Measurements from ENCODE around the gene TBC1D7.

TBC1D7 gene

DNA sequence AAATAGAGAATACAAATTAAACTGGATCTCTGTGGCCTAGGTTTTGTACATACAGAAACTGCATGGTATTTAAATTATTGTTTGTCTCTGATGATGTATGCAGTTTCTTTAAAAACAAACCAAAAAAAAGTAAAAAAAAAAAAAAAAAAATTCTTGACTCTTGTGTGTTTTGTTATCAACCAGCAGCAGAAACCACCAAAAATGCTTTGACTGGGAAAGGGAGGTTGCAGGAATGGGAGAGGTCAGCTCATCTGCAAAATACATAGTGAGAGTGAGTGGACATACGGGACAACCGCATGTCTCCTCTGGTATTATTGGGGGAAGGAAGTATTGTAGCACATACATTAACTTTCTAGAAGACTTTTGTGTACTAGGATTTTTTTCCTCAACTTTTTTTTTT is 38.0 kb downstream of the TBC1D7 start:
- no peak for DNase-seq

GRCh38 chr6:13289789-13290318 is 38.5 kb downstream of the TBC1D7 start:
- DNase-seq, result no peak

DNA sequence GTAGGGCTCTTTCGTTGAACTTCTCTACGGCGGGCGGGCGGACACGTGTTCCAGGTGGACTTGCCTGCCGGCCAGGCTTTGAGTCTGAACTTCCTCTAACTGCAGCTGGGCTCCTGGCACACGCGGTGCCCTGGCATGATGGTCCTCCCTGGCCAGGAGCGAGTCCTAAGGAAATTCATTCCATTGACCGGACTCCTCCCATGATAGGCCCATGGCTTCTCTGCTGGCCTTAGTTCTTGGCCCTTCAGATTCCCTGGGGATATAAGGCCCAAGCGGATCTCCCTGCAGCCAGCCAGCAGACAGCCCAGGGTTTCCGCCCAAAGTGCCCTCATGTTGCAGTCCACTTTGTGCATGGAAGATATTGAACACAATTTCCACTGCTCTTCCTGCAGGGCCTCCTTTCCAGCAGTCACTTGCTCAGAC is 39.4 kb downstream of the TBC1D7 start:
- no peak for DNase-seq

DNA sequence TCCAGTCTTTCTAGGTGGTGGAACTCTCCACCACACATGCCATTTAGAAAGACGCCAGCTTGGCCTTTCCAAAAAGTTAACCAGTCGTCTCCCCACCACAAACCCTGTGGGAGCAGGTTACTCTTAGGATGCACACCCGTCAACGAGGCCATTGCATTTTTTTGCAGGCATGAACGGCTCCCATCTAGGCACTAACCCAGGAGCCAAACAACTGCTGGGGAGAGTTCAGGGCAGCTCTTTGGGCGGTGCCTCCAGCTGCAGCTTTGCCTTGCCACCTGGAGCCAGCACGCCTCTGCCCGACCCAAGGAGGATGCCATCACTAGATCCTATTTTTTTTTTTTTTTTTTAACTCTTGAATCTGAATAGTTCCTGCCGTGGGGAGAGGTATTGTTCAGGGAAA is 39.9 kb downstream of the TBC1D7 start:
- DNase-seq, result no peak

GRCh38 chr6:13287104-13287503 is 41.2 kb downstream of the TBC1D7 start:
- no peak for DNase-seq

DNA sequence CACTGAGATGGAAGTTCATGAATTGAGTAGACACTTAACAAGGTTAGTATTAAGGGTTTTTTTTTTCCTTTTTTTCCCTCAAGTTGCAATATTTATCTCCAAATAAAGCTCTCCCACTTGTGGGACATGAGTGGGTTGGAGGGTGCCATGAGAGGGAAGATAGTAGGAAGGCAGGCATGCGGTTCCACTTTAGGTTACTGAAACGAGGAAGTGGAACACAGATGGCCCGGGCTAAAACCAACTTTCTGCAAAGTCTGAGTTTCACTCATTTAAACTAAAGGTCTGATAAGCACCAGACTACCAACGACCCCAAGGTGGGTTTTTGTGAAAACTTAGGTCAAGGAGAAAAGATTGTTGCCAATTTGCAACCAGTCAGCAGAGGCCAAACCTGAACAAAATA is 42.2 kb downstream of the TBC1D7 start:
- no peak for DNase-seq

DNA sequence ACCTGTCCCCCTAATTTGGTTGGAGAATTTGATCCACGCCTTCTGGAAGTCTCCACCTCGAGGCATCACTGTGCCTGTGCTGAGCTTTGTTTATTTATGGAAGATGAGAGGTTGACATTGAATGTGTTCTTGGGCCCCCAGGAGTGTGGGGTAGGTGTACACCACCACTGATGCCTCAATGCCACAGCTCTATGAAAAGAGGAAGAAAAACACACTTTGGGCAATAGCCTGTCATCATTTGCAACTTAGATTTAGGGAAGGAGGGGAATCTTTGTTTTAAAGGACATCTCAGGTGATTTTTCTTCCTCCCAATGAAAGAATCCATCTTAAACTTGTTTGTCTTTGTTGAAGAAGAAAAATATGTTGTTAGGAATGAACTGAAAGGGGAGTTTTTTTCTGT is 42.6 kb downstream of the TBC1D7 start:
- DNase-seq, result no peak

DNA sequence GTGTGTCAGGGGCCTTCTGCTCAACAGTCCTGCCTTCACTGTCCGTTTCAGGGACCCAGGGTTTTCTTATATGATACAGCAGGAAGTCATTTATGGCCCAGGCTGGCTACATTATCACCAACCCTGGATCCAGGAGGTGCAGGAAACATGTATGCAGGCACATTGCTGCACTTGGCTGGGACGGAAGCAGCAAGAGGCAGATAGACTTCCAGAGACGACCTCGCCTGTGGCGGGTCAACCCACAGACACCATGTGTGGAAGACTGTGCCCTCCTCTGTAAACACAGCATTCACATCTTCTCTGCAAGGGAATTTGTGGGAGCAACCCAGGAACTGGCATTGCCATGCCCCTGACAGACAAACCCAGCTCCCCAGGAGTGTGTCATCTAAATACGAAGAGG is 43.7 kb downstream of the TBC1D7 start:
- DNase-seq, result no peak

DNA sequence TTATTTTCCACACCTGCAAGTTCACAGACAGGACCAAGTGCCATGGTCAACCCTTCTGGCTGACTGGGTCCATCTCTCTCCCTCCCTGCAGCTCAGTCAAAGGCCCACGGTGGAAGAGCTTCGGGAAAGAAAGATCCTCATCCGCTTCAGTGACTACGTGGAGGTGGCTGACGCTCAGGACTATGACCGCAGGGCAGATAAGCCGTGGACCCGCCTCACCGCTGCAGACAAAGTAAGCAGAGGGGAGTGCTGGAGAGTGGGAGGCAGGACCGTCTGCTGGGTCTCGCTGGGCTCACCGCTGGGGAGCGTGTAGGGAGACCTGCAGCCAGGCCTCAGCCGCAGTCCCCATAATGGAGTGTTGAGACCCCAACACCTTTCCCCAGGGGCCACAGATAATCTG is 45.0 kb downstream of the TBC1D7 start:
- no peak for DNase-seq

- no peak for DNase-seq
Observed at GRCh38 chr6:13282393-13283069, 45.8 kb downstream of the TBC1D7 start.

DNA sequence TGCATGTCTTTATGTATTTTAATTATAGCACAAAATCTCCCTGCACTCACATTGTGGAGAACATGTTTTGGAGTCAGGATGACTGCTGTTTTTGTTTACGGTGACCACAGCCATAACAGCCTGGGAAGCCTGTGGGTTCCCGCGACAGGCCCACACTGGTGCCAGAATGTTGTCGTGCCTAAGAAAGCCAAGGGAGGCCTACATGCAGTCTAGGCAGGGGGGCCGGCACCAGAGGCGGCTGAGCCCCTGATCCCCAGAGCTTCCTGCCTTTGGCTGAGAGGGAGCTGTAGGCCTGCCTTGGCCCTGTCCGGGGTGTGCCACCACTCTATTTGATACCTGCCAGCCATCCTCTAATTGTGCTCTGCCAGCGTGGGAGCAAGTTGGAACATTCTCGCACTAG is 46.7 kb downstream of the TBC1D7 start:
- no peak for DNase-seq

DNA sequence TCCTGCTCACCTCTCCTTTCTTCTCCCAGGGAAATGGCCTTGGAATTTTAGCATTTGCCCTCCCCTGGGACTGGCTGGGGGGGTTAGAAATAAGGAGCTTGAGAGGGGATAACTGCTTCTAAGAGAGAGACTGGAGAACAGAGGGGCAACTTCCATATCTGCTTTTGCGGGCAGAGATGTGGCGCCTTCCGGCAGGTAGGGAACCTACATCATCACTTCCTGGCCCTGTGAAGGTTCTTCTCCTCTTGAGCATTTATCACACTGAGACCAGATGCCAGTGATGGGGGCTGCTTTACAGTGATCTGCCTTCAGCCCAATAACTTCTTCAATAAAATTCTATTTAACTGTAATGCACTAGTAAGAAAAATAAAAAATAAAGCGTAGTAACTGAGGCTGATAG is 48.1 kb downstream of the TBC1D7 start:
- no peak for DNase-seq

DNA sequence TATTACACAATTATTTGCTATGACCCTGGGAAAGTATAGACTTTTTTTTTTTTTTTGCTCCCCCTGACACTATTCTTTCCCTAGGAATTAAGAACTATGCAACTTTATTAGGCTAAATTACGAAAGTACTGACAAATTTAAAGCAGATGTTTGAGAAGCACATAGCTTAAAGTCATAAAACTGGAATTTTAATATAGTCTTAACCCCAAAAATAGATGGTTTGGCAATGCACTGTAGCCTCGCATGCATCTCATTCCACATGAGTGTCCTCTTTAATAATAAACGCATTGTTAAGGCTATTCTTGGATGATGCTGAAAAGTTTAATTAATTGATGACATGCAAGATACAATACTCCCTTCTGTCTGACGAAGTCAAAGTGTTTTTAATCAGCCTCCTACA is 49.3 kb downstream of the TBC1D7 start:
- DNase-seq, result no peak

GRCh38 chr6:13278164-13278563 is 50.2 kb downstream of the TBC1D7 start:
- DNase-seq, result no peak

GRCh38 chr6:13277231-13277630 is 51.1 kb downstream of the TBC1D7 start:
- DNase-seq, result no peak

DNA sequence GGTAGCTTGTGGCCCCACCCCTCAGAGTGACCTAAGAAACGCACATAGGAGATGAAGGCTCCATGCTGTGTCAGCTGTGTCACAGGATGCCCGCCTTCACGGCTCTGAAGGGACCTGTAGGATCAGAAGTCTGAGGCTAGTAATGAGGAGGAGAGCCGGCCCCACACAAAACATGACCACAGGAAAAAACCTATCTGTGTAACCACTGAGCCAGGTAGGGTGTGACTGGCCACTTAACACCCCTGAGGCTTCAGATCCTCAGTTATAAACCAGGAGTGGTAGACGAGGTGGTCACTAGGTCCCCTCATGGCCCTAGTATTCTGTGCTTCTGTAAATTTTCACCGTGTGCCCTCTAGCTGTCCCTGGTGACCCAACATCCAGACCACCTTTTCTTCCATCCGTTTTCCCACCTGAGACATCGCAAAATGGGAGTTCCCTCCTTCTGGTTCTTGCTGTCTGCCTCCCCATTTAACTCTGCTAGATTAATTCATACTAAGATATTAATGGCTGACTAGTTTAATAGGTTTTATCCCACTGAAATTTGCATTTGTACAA is 52.8 kb downstream of the TBC1D7 start:
- DNase-seq, result no peak

DNA sequence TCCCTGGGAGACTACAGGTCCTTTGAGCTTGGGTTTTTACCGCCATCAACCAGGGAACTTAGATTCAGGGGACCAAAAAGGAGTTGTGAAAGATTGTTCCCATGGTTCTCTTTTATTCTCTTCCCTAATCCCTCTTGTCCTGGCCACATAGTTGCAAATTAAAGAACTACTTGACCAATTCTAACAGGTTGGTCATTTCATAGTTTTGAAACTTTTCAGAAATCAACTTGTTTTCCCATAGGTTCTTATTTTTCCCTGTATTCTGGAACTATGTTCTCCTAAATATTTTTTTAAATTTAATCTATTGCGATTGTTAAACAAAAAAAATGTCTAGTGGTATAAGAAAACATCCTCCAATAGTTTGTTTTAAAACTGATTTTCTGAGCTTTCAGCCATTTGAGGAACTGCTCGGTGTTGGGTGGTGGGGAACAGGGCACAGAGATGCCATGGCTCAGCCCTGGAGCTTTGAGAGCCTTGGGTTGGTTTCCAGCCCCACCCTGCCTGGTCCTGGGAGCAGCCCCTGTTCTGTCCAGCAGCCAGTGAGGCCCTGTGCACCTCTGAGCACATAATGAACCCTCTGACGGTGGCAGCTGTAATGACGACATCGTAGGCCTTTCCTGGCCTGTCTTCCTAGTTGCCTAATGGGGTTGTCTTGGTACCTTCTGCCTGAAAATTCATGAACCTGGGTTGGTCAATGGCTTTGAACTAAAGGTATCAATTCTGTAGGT is 53.5 kb downstream of the TBC1D7 start:
- DNase-seq, result no peak

GRCh38 chr6:13273931-13274706 is 54.2 kb downstream of the TBC1D7 start:
- peak; percentile 20 for DNase-seq

- DNase-seq, result no peak
Observed at GRCh38 chr6:13273202-13273930, 55.0 kb downstream of the TBC1D7 start.

DNA sequence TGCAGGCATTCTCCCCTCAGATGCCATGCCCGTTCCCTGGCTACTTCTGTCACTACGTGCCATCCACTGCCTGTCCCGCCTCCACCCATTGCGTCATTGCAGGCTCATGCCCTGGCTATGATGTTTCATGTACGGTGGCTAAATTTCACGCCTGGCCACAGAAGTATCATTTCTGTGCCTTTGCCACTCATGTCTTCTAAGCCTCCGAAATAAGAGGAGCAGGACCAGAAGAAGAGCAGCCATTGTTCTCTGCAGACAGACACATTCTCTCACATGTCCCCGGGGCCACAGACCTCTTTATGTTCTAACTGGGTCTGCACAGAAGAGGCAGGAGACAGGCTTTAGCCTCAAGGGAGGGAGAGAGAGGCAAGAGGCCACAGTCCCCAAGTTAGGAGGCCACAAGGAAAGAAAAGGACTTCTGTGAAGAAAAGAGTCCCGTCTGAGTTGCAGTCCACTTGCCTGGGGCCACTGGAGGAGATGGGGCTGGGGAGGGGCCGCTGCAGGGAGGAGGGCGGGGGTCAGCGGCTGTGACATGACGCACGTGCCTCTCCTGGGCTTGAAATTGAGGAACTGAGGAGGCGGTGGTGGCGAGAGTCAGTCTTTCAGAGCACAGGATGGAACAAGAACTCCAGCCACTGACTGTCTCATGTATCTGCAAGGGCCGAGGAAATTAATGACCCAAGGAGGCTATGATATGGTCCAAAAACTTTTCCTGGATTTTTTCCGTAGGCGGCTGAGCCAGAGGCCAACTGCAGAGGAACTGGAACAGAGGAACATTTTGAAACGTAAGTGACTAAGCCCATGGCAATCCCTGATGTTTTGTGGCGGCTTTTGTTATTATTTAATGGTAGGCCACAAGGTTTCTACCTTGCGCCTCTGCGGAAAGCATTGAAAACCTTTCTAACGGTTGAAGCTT is 55.9 kb downstream of the TBC1D7 start:
- no peak for DNase-seq

DNA sequence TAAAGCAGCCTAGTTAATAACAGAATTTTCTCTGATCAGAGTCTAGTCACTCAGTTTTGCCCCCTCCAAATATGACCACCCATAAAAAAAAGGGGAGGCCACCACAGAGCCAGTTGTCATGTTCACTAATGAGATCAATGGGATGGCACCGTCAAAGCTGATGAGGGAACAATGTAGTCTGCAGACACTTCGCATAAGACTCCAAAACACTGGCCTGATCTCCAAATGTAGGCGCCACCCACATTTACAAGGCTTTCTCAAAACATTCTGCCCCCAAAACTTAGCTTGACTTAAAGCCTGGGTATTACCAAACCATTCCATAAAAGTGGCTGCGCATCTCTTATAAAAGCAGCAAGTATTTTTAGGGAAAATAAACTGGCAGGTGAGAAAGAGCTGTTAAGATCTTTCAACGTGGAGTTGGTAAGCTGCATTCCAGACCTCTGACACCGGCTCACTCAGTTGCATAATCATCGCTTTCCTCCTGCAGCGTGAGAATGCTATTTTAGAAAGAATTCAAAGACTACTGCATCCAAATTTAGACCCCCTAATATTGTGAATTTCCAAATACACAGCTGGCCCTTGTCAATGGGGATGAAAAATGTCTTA is 59.3 kb downstream of the TBC1D7 start:
- DNase-seq, result no peak
